Lower leg skin (tissue), 3 donors: ENCODE measurements around the gene IPMK.

Experiments used
- CTCF ChIP-seq, 3 donors: fragments of 450-650 bp; IDR thresholded peaks; one replicate each; pipeline ENCODE4 v1.5.1; 2016; ENCODE audit warnings: antibody characterized with exemption in 3 of 3, mild to moderate bottlenecking in 3 of 3, moderate library complexity in 2 of 3
- POLR2A ChIP-seq, 2 donors: fragments of 450-650 bp; IDR thresholded peaks; one replicate each; pipeline ENCODE4 v1.6.1; 2016 to 2017; ENCODE audit warnings: antibody characterized with exemption in 2 of 2, mild to moderate bottlenecking in 1 of 2, moderate library complexity in 1 of 2

DNA sequence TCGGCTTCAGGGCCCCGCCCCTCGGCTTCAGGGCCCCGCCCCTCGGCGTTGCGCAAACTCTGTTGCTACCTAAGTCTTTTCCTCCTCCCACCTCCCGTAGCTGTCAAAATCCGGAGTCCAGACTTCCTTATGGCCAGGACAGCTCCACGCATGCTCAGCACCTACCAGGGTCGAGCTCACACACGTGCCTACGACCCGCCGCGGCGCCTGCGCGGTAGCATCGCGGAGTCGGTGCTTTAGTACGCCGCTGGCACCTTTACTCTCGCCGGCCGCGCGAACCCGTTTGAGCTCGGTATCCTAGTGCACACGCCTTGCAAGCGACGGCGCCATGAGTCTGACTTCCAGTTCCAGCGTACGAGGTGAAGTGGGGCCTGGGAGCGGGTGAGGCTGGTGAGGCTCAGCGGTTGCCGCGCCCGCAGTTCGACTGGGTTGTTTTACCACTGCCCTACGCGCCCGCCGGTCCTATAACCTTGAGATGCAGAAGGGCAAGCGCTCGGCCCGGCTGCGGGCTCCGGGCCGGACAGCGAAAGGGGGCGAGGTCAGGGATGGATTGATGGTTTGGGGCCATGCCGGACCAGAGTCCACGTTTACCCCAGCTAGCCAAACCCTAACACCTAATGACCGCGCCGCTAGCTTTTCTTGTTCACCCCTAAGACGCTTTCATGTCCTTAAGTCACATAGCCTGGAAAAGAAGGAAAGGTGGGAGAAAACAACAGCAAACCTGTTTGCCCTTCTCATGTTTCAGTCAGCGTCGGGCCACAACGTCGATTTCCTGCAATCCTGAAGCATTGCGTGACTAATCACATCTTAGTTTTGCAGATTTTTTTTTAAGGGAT is 1.5 kb upstream of the IPMK start, which contains the start of gene CISD1:
- TF ChIP-seq POLR2A (IDR thresholded peaks at IDR 0.05): no peak
- TF ChIP-seq CTCF (IDR thresholded peaks at IDR 0.05): no peak
